ENCODE data around the gene PLXNB2.

GRCh38 chr22:50297510-50298265 is 9.8 kb downstream of the PLXNB2 start:
- TF ChIP-seq, protein P1, sequence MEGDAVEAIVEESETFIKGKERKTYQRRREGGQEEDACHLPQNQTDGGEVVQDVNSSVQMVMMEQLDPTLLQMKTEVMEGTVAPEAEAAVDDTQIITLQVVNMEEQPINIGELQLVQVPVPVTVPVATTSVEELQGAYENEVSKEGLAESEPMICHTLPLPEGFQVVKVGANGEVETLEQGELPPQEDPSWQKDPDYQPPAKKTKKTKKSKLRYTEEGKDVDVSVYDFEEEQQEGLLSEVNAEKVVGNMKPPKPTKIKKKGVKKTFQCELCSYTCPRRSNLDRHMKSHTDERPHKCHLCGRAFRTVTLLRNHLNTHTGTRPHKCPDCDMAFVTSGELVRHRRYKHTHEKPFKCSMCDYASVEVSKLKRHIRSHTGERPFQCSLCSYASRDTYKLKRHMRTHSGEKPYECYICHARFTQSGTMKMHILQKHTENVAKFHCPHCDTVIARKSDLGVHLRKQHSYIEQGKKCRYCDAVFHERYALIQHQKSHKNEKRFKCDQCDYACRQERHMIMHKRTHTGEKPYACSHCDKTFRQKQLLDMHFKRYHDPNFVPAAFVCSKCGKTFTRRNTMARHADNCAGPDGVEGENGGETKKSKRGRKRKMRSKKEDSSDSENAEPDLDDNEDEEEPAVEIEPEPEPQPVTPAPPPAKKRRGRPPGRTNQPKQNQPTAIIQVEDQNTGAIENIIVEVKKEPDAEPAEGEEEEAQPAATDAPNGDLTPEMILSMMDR (IDR thresholded peaks at IDR 0.05), result no peak
- TF ChIP-seq POLR2A (IDR thresholded peaks at IDR 0.05), result no peak
